Suprapubic skin (tissue), 3 donors: ENCODE data around the gene FAF1.

Source experiments
- POLR2AphosphoS5 ChIP-seq, 3 donors: sonication (generic); formaldehyde crosslinking; IDR thresholded peaks; one replicate each; pipeline ENCODE4 v1.6.1; 2017; ENCODE audit warnings: antibody characterized with exemption in 3 of 3
- TF ChIP-seq, protein P1 (sequence below), 2 donors: fragments of 200-600 bp in 1 of 2; fragments of 450-650 bp in 1 of 2; sonication (generic) in 1 of 2; IDR thresholded peaks; one replicate each; pipeline ENCODE4 v1.5.1; 2016 to 2019; ENCODE audit warnings: antibody characterized with exemption in 2 of 2, mild to moderate bottlenecking in 1 of 2, moderate library complexity in 1 of 2

DNA sequence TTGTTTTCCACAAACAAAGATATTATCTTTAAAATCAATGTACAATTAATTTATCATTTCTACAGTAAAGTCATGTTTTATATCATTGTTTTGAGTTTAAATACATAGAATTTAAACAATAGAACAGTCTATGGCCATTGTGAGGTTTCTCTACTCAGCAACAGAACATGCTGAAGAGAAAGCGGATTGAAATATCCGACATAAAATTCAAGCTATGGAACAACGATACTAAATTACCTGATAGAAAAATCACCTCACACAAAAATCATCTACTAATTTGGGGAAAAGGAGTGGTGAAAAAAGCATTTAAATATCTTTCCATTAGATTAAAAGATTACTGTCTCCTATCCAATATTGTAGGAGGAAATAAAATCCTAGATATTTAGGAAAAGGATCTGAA is 22.5 kb upstream of the FAF1 start:
- TF ChIP-seq, protein P1, sequence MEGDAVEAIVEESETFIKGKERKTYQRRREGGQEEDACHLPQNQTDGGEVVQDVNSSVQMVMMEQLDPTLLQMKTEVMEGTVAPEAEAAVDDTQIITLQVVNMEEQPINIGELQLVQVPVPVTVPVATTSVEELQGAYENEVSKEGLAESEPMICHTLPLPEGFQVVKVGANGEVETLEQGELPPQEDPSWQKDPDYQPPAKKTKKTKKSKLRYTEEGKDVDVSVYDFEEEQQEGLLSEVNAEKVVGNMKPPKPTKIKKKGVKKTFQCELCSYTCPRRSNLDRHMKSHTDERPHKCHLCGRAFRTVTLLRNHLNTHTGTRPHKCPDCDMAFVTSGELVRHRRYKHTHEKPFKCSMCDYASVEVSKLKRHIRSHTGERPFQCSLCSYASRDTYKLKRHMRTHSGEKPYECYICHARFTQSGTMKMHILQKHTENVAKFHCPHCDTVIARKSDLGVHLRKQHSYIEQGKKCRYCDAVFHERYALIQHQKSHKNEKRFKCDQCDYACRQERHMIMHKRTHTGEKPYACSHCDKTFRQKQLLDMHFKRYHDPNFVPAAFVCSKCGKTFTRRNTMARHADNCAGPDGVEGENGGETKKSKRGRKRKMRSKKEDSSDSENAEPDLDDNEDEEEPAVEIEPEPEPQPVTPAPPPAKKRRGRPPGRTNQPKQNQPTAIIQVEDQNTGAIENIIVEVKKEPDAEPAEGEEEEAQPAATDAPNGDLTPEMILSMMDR (IDR thresholded peaks at IDR 0.05): no peak
- TF ChIP-seq POLR2AphosphoS5 (IDR thresholded peaks at IDR 0.05): no peak
